OCI-LY7 (cell line): ENCODE results near the gene MYH6.

Source experiments
- CTCF ChIP-seq: fragments of 200-600 bp; sonication (generic); conservative IDR thresholded peaks from 2 replicates; pipeline ENCODE4 v1.5.1; 2014; ENCODE audit warnings: mild to moderate bottlenecking, antibody characterized with exemption, low read length, moderate library complexity, mixed read lengths
- EZH2phosphoT487 ChIP-seq: fragments of 200-600 bp; sonication (generic); IDR thresholded peaks from 2 replicates; pipeline ENCODE4 v1.6.1; 2018; ENCODE audit warnings: low read depth, borderline replicate concordance, mild to moderate bottlenecking, mixed run types, antibody characterized with exemption, low read length, moderate library complexity, mixed read lengths

GRCh38 chr14:23432102-23432925 lies 24.2 kb upstream of the MYH6 start:
- TF ChIP-seq CTCF = no peak
- no peak for TF ChIP-seq EZH2phosphoT487
